Keratinocyte (primary cell): ENCODE measurements around the gene SON.

Source experiments
- EZH2 ChIP-seq: IDR thresholded peaks from one replicate; pipeline ENCODE4 v1.6.1; 2012; ENCODE audit warnings: inconsistent platforms, mild to moderate bottlenecking, low read length, moderate library complexity
- TF ChIP-seq, protein P1 (sequence below), 3 experiments: IDR thresholded peaks in 1 of 3; conservative IDR thresholded peaks in 1 of 3; optimal IDR thresholded peaks in 1 of 3; 2 replicates in 2 of 3; 3 replicates in 1 of 3; pipeline versions ENCODE3 to v1.5.1; 2011; ENCODE audit warnings: low read length in 3 of 3, mild to moderate bottlenecking in 3 of 3, moderate library complexity in 2 of 3, control low read depth in 1 of 3, inconsistent platforms in 1 of 3; ENCODE audit not compliant: insufficient read depth in 2 of 3; ENCODE audit errors: extremely low read depth in 1 of 3

DNA sequence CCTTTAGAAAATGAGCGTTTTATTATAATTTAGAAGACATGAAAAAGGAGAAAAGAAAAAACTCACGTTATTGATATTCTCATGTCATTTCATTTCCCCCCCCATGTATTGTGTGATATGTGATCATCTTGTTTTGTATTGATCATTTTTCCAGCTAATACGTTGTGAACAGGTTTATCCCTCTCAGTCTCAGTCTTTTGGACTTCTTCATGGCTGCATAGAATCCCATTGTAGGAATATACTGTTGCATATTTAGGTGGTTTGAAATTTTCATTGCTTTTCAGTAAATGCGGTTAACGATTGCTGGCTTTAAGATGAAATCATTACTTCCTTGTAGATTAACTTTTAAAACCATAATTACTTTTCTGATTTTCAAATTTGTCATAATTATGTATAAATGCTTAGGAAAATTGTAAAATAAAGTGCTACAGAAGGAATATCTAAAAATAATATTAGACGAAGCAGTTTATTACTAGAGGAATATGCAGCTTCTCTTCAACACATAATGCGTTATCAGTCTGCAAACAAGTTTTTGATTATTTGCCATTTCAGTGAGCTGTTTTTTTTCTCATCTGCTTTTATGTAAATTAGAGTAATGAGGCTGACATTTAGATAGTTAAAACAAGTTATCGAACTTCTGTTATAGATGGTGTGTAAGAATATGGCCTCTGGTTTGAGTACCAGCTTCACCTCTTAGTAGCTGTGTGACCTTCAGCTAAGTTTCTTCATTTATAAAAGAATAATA lies 1.8 kb downstream of the SON start:
- TF ChIP-seq EZH2: no peak
- TF ChIP-seq, protein P1, sequence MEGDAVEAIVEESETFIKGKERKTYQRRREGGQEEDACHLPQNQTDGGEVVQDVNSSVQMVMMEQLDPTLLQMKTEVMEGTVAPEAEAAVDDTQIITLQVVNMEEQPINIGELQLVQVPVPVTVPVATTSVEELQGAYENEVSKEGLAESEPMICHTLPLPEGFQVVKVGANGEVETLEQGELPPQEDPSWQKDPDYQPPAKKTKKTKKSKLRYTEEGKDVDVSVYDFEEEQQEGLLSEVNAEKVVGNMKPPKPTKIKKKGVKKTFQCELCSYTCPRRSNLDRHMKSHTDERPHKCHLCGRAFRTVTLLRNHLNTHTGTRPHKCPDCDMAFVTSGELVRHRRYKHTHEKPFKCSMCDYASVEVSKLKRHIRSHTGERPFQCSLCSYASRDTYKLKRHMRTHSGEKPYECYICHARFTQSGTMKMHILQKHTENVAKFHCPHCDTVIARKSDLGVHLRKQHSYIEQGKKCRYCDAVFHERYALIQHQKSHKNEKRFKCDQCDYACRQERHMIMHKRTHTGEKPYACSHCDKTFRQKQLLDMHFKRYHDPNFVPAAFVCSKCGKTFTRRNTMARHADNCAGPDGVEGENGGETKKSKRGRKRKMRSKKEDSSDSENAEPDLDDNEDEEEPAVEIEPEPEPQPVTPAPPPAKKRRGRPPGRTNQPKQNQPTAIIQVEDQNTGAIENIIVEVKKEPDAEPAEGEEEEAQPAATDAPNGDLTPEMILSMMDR (optimal IDR thresholded peaks at IDR 0.05 in 1 of 3, IDR thresholded peaks at IDR 0.05 in 1 of 3, conservative IDR thresholded peaks at IDR 0.05 in 1 of 3; ENCODE audit: extremely low read depth in 1 of 3, insufficient read depth in 2 of 3, low read length in 3 of 3): no peak
